ENCODE results near the gene PPIB.

GRCh38 chr15:64162869-64163658, at the start of gene PPIB:
- TF ChIP-seq CTCF (IDR thresholded peaks at IDR 0.05) (peak in 4 of 5 experiments; percentile 27 to 43 (median 32)), POLR2AphosphoS5 (IDR thresholded peaks at IDR 0.05) (peak; percentile 84 to 94 (median 90)), POLR2A (IDR thresholded peaks at IDR 0.05) (peak; percentile 85), EP300 (IDR thresholded peaks at IDR 0.05; ENCODE audit: low read depth) (no peak)
